A673 (cell line): ENCODE results near the gene RAB11FIP3.

Source experiments
- CTCF ChIP-seq: fragments of 300-800, 200-600 bp; sonication (generic); conservative IDR thresholded peaks from 2 replicates; pipeline ENCODE4 v1.5.1; 2017; ENCODE audit warnings: low read depth, mild to moderate bottlenecking, antibody characterized with exemption, low read length, moderate library complexity, mixed read lengths
- EZH2 ChIP-seq: fragments of 200-600 bp; sonication (generic); IDR thresholded peaks from 2 replicates; pipeline ENCODE4 v1.6.1; 2017; ENCODE audit warnings: borderline replicate concordance, low read depth, mild to moderate bottlenecking, mixed read lengths, antibody characterized with exemption, low read length; ENCODE audit not compliant: poor library complexity, severe bottlenecking

GRCh38 chr16:561413-561794 is 136.0 kb downstream of the RAB11FIP3 start:
- TF ChIP-seq CTCF = no peak
- no peak for TF ChIP-seq EZH2
